SK-N-SH treated with all-trans-retinoic acid at 6 μM for 48 hours (cell line): ENCODE measurements around the gene SLC36A4.

Experiments used
- ARNTL ChIP-seq: fragments of 450-650 bp; formaldehyde crosslinking; IDR thresholded peaks from 2 replicates; pipeline ENCODE4 v1.5.0; 2020; ENCODE audit warnings: low read depth, mild to moderate bottlenecking, moderate library complexity, borderline replicate concordance
- ESRRG ChIP-seq: fragments of 250-450 bp; sonication (Bioruptor Pico); IDR thresholded peaks from 2 replicates; pipeline ENCODE4 v1.6.1; 2021; ENCODE audit warnings: mild to moderate bottlenecking
- TOX ChIP-seq: fragments of 250-450 bp; sonication (Bioruptor Pico); IDR thresholded peaks from 2 replicates; pipeline ENCODE4 v1.8.0; 2021; ENCODE audit warnings: mild to moderate bottlenecking, moderate library complexity, borderline replicate concordance
- TF ChIP-seq, protein P1 (sequence below): fragments of 250-450 bp; sonication (Bioruptor Pico); IDR thresholded peaks from 2 replicates; pipeline ENCODE4 v1.8.0; 2020; ENCODE audit warnings: mild to moderate bottlenecking, moderate library complexity, borderline replicate concordance
- TF ChIP-seq, protein P2 (sequence below): fragments of 250-450 bp; sonication (Bioruptor Pico); IDR thresholded peaks from 2 replicates; pipeline ENCODE4 v1.5.0; 2020; ENCODE audit warnings: mild to moderate bottlenecking, moderate library complexity

DNA sequence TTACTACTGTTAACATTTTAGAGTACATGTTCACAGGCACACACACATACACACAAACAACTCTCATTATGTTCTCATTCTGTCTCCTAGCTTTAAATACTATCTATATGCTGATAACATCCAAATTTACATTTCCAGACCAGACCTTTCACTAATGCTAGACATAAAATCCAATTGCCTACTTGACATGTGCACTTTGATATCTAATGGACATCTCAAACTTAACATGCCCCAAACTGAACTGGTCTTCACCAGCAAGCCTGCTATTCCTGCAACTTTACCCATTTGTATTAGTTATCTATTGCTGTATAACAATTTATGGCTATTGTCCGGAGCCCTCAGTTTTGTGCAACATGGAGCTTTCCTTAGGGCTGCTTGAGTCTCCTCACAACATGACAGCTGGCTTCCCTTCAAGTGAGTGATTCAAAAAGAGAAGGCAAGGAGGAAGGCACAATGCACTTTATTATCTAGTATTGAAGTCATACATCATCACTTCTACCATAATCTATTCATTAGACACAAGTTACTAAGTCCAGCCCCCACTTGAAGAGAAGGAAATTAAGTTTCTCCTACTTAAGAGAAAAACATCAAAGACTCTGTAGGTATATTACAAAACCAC, 3.0 kb downstream of the SLC36A4 start:
- TF ChIP-seq, protein P1, sequence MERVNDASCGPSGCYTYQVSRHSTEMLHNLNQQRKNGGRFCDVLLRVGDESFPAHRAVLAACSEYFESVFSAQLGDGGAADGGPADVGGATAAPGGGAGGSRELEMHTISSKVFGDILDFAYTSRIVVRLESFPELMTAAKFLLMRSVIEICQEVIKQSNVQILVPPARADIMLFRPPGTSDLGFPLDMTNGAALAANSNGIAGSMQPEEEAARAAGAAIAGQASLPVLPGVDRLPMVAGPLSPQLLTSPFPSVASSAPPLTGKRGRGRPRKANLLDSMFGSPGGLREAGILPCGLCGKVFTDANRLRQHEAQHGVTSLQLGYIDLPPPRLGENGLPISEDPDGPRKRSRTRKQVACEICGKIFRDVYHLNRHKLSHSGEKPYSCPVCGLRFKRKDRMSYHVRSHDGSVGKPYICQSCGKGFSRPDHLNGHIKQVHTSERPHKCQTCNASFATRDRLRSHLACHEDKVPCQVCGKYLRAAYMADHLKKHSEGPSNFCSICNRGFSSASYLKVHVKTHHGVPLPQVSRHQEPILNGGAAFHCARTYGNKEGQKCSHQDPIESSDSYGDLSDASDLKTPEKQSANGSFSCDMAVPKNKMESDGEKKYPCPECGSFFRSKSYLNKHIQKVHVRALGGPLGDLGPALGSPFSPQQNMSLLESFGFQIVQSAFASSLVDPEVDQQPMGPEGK (CRISPR knock-in tag), result no peak
- TF ChIP-seq, protein P2, sequence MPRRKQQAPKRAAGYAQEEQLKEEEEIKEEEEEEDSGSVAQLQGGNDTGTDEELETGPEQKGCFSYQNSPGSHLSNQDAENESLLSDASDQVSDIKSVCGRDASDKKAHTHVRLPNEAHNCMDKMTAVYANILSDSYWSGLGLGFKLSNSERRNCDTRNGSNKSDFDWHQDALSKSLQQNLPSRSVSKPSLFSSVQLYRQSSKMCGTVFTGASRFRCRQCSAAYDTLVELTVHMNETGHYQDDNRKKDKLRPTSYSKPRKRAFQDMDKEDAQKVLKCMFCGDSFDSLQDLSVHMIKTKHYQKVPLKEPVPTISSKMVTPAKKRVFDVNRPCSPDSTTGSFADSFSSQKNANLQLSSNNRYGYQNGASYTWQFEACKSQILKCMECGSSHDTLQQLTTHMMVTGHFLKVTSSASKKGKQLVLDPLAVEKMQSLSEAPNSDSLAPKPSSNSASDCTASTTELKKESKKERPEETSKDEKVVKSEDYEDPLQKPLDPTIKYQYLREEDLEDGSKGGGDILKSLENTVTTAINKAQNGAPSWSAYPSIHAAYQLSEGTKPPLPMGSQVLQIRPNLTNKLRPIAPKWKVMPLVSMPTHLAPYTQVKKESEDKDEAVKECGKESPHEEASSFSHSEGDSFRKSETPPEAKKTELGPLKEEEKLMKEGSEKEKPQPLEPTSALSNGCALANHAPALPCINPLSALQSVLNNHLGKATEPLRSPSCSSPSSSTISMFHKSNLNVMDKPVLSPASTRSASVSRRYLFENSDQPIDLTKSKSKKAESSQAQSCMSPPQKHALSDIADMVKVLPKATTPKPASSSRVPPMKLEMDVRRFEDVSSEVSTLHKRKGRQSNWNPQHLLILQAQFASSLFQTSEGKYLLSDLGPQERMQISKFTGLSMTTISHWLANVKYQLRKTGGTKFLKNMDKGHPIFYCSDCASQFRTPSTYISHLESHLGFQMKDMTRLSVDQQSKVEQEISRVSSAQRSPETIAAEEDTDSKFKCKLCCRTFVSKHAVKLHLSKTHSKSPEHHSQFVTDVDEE (CRISPR knock-in tag), result peak; percentile 26; the same call in 1 of the 2 replicates
- TF ChIP-seq ESRRG (CRISPR knock-in tag), result no peak
- no peak for TF ChIP-seq ARNTL
- no peak for TF ChIP-seq TOX (CRISPR knock-in tag)
